Liver (tissue), 9 donors: ENCODE results near the gene DPM3. TPM values are rescaled to one million over a fixed set of nuclear protein-coding genes. Genes with fewer than 3 reads are reported as not detected.
"Not testable (repeated sequence)": the region's sequence is repeated elsewhere in the genome, so short reads cannot be mapped to it uniquely, and the experiment has no call there.

ENCODE experiments used
- DNase-seq: peaks from one replicate; pipeline ENCODE4 v3.0.0-alpha.2; 2017; ENCODE audit warnings: low spot score
- H3K27ac ChIP-seq, 2 donors: one replicate each; pipeline ENCODE4 v1.7.0; 2013; ENCODE audit warnings: inconsistent platforms in 2 of 2, low read length in 2 of 2, control low read depth in 1 of 2, low read depth in 1 of 2, mild to moderate bottlenecking in 1 of 2
- H3K27me3 ChIP-seq, 4 donors: one replicate each; pipeline versions ENCODE4 v1.6.1 to v1.7.0; 2013; ENCODE audit warnings: low read length in 3 of 4, inconsistent platforms in 1 of 4, mild to moderate bottlenecking in 1 of 4, moderate library complexity in 1 of 4; ENCODE audit not compliant: control insufficient read depth in 4 of 4, insufficient read depth in 4 of 4
- H3K36me3 ChIP-seq, 4 donors: one replicate each; pipeline versions ENCODE4 v1.6.1 to v1.7.0; 2013; ENCODE audit warnings: low read length in 3 of 4, mild to moderate bottlenecking in 3 of 4, low read depth in 1 of 4, moderate library complexity in 1 of 4; ENCODE audit not compliant: control insufficient read depth in 4 of 4, insufficient read depth in 3 of 4
- H3K4me1 ChIP-seq, 4 donors: one replicate each; pipeline versions ENCODE4 v1.6.1 to v1.7.0; 2013; ENCODE audit warnings: low read length in 3 of 4, mild to moderate bottlenecking in 3 of 4, moderate library complexity in 1 of 4; ENCODE audit not compliant: control insufficient read depth in 4 of 4, insufficient read depth in 4 of 4
- H3K4me3 ChIP-seq, 3 donors: one replicate each; pipeline versions ENCODE4 v1.6.1 to v1.7.0; 2013; ENCODE audit warnings: low read length in 3 of 3, control low read depth in 1 of 3, low read depth in 1 of 3, mild to moderate bottlenecking in 1 of 3
- H3K9ac ChIP-seq, 2 donors: one replicate each; pipeline ENCODE4 v1.7.0; 2013; ENCODE audit warnings: low read length in 2 of 2, mild to moderate bottlenecking in 2 of 2, moderate library complexity in 2 of 2, control low read depth in 1 of 2, low read depth in 1 of 2
- H3K9me3 ChIP-seq, 4 donors: one replicate each; pipeline versions ENCODE4 v1.6.1 to v1.7.0; 2013; ENCODE audit warnings: low read length in 3 of 4; ENCODE audit not compliant: control insufficient read depth in 4 of 4
- EGR1 ChIP-seq, 2 donors: IDR thresholded peaks; 2 replicates each; pipeline ENCODE4 v1.6.1; 2016 to 2018; ENCODE audit warnings: antibody characterized with exemption in 2 of 2, low read depth in 2 of 2
- FOXA1 ChIP-seq: IDR thresholded peaks from 2 replicates; pipeline ENCODE4 v1.6.1; 2016; ENCODE audit warnings: antibody characterized with exemption
- FOXA2 ChIP-seq: IDR thresholded peaks from 2 replicates; pipeline ENCODE4 v1.6.1; 2016; ENCODE audit warnings: antibody characterized with exemption
- GABPA ChIP-seq, 2 donors: IDR thresholded peaks in 1 of 2; conservative IDR thresholded peaks in 1 of 2; 2 replicates each; pipeline ENCODE4 v1.6.1; 2016; ENCODE audit warnings: antibody characterized with exemption in 2 of 2, mild to moderate bottlenecking in 1 of 2, moderate library complexity in 1 of 2
- HNF4A ChIP-seq, 2 donors: conservative IDR thresholded peaks; 2 replicates each; pipeline ENCODE4 v1.6.1; 2016; ENCODE audit warnings: antibody characterized with exemption in 2 of 2, mild to moderate bottlenecking in 2 of 2
- HNF4G ChIP-seq: IDR thresholded peaks from 2 replicates; pipeline ENCODE4 v1.6.1; 2016; ENCODE audit warnings: antibody characterized with exemption
- JUND ChIP-seq, 2 donors: IDR thresholded peaks; 2 replicates each; pipeline ENCODE4 v1.6.1; 2016; ENCODE audit warnings: antibody characterized with exemption in 2 of 2
- NR2F2 ChIP-seq: IDR thresholded peaks from 2 replicates; pipeline ENCODE4 v1.6.1; 2016; ENCODE audit warnings: antibody characterized with exemption
- RAD21 ChIP-seq, 2 donors: IDR thresholded peaks; 2 replicates each; pipeline ENCODE4 v1.6.1; 2016; ENCODE audit warnings: antibody characterized with exemption in 2 of 2, mild to moderate bottlenecking in 2 of 2
- RXRA ChIP-seq, 2 donors: IDR thresholded peaks; 2 replicates each; pipeline ENCODE4 v1.6.1; 2017 to 2018; ENCODE audit warnings: antibody characterized with exemption in 2 of 2, mild to moderate bottlenecking in 1 of 2
- SP1 ChIP-seq: IDR thresholded peaks from 2 replicates; pipeline ENCODE4 v1.6.1; 2018; ENCODE audit warnings: antibody characterized with exemption, mild to moderate bottlenecking
- TAF1 ChIP-seq: conservative IDR thresholded peaks from 2 replicates; pipeline ENCODE4 v1.6.1; 2016; ENCODE audit warnings: antibody characterized with exemption, mild to moderate bottlenecking
- YY1 ChIP-seq: IDR thresholded peaks from 2 replicates; pipeline ENCODE4 v1.6.1; 2016; ENCODE audit warnings: antibody characterized with exemption, mild to moderate bottlenecking
- ZBTB33 ChIP-seq: IDR thresholded peaks from 2 replicates; pipeline ENCODE4 v1.6.1; 2016; ENCODE audit warnings: antibody characterized with exemption
- WGBS: extraction: QIAGEN DNeasy Blood & Tissue Kit; methylation state at CpG from one replicate; pipeline ENCODE4 v1.1.7; 2013; 5-methylcytosine and 5-hydroxymethylcytosine counted together
- polyA plus RNA-seq, 2 donors: library from polyadenylated mRNA; stranded (reverse) in 1 of 2; unstranded in 1 of 2; fragments of 200-250 nt in 1 of 2; fragments of >200 nt in 1 of 2; fragmentation: Nextera tagmentation in 1 of 2; extraction: Ambion mirVana in 1 of 2; gene quantifications; one replicate each; pipeline versions ENCODE4 v1.2.1 to v1.2.3, GENCODE V29; 2013 to 2015
- total RNA-seq, 2 donors: library from RNA; depleted of rRNA; stranded (reverse); fragments of >200 nt; gene quantifications; one replicate each; pipeline ENCODE4 v1.2.3, GENCODE V29; 2014
- TF ChIP-seq, protein P1 (sequence below): IDR thresholded peaks from 2 replicates; pipeline ENCODE4 v1.6.1; 2016; ENCODE audit warnings: antibody characterized with exemption, mild to moderate bottlenecking
- TF ChIP-seq, protein P2 (sequence below): fragments of 150-350 bp; IDR thresholded peaks from 2 replicates; pipeline ENCODE4 v1.5.1; 2017; ENCODE audit warnings: improper control_type of control experiment, low read depth, low read length; ENCODE audit not compliant: missing input control
- TF ChIP-seq, protein P3 (sequence below): IDR thresholded peaks from 2 replicates; pipeline ENCODE4 v1.6.1; 2016; ENCODE audit warnings: antibody characterized with exemption
- TF ChIP-seq, protein P4 (sequence below): IDR thresholded peaks from 2 replicates; pipeline ENCODE4 v1.6.1; 2016; ENCODE audit warnings: antibody characterized with exemption
- donor health status: healthy.
- donor health status: healthy.
- donor health status: healthy.
- donor health status: healthy.
- donor health status: healthy.

DPM3 gene
- 10 to 100 TPM; 27.3 to 62.4 TPM for total RNA-seq
- 100 to 1,000 TPM in 1 of 2 donors, 10 to 100 TPM in 1; 75.8 to 134 TPM for polyA plus RNA-seq

DNA sequence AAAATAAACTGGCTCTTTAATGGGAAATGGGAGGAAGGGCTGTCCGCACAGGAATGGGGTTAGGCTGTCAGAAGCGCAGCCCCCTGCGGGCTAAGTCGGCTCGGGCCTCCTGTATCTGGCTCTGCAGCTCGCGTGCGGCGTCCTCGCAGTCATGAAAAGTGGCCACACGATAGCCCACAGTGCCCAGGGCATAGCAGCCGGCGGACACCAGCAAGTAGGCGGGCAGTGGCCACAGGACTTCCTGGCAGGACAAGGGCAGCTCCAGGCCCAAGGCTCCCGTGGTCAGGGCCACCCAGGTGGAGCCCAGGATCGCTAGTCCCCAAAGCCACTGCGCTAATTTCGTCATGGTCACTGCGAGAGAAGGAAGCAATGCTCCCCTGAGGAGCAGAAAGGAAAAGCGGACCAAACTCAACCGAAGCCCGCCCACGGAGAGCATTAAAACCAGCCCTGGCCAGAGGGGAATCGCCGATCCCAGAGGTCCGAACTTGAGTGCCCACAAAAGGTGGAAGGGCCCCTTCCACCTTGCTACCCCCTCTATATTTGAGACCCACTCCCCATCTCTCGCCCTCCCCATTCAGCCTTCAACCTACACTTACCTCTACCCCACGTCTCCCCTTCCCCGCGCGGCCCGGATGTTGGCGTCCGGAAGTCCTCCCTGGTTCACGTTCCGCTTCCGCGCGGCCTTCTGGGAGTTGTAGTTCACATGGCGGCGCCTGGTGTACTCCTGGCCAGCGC is at the start of gene DPM3:
TSS of gene DPM3 (minus strand) at position 637 of the 735 bp plus-strand sequence. CDS start at position 346, 291 bp downstream.
- no peaks in the 10 kb centered on the region for H3K36me3 ChIP-seq
- peak within 1 kb of the TSS; percentile 73 to 87 (median 83) for H3K4me3 ChIP-seq
- H3K9me3 ChIP-seq = no peaks in the 10 kb centered on the region
- H3K27me3 ChIP-seq = no peaks in the 10 kb centered on the region
- H3K9ac ChIP-seq = peak within 1 kb of the TSS; percentile 75 to 94
- peaks cover 0 to 27% (median 15%) of the 10 kb centered on the region in 4 donors for H3K4me1 ChIP-seq
- peak within 1 kb of the TSS; percentile 80 to 97 for H3K27ac ChIP-seq
- WGBS = under 1% methylated on average over 42 of the region's 42 CpGs
- peak; percentile 8 for TF ChIP-seq FOXA1
- TF ChIP-seq, protein P1, sequence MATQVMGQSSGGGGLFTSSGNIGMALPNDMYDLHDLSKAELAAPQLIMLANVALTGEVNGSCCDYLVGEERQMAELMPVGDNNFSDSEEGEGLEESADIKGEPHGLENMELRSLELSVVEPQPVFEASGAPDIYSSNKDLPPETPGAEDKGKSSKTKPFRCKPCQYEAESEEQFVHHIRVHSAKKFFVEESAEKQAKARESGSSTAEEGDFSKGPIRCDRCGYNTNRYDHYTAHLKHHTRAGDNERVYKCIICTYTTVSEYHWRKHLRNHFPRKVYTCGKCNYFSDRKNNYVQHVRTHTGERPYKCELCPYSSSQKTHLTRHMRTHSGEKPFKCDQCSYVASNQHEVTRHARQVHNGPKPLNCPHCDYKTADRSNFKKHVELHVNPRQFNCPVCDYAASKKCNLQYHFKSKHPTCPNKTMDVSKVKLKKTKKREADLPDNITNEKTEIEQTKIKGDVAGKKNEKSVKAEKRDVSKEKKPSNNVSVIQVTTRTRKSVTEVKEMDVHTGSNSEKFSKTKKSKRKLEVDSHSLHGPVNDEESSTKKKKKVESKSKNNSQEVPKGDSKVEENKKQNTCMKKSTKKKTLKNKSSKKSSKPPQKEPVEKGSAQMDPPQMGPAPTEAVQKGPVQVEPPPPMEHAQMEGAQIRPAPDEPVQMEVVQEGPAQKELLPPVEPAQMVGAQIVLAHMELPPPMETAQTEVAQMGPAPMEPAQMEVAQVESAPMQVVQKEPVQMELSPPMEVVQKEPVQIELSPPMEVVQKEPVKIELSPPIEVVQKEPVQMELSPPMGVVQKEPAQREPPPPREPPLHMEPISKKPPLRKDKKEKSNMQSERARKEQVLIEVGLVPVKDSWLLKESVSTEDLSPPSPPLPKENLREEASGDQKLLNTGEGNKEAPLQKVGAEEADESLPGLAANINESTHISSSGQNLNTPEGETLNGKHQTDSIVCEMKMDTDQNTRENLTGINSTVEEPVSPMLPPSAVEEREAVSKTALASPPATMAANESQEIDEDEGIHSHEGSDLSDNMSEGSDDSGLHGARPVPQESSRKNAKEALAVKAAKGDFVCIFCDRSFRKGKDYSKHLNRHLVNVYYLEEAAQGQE = peak; percentile 70
- TF ChIP-seq HNF4A (conservative IDR thresholded peaks at IDR 0.05) = no peak
- TF ChIP-seq RAD21 (IDR thresholded peaks at IDR 0.05) = no peak
- TF ChIP-seq SP1 = no peak
- TF ChIP-seq FOXA2 = no peak
- TF ChIP-seq, protein P2, sequence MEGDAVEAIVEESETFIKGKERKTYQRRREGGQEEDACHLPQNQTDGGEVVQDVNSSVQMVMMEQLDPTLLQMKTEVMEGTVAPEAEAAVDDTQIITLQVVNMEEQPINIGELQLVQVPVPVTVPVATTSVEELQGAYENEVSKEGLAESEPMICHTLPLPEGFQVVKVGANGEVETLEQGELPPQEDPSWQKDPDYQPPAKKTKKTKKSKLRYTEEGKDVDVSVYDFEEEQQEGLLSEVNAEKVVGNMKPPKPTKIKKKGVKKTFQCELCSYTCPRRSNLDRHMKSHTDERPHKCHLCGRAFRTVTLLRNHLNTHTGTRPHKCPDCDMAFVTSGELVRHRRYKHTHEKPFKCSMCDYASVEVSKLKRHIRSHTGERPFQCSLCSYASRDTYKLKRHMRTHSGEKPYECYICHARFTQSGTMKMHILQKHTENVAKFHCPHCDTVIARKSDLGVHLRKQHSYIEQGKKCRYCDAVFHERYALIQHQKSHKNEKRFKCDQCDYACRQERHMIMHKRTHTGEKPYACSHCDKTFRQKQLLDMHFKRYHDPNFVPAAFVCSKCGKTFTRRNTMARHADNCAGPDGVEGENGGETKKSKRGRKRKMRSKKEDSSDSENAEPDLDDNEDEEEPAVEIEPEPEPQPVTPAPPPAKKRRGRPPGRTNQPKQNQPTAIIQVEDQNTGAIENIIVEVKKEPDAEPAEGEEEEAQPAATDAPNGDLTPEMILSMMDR = no peak
- TF ChIP-seq EGR1 (IDR thresholded peaks at IDR 0.05; ENCODE audit: low read depth in 2 of 2) = peak in 1 of 2 donors; percentile 25
- TF ChIP-seq JUND (IDR thresholded peaks at IDR 0.05) = no peak
- TF ChIP-seq TAF1 = peak; percentile 28
- peak; percentile 83 for TF ChIP-seq YY1
- TF ChIP-seq NR2F2 = no peak
- TF ChIP-seq HNF4G = no peak
- no peak for TF ChIP-seq RXRA (IDR thresholded peaks at IDR 0.05)
- TF ChIP-seq ZBTB33 = no peak
- peak; percentile 97 to 99 for TF ChIP-seq GABPA (IDR thresholded peaks at IDR 0.05 in 1 of 2, conservative IDR thresholded peaks at IDR 0.05 in 1 of 2)
- TF ChIP-seq, protein P3, sequence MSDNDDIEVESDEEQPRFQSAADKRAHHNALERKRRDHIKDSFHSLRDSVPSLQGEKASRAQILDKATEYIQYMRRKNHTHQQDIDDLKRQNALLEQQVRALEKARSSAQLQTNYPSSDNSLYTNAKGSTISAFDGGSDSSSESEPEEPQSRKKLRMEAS = no peak
- TF ChIP-seq, protein P4, sequence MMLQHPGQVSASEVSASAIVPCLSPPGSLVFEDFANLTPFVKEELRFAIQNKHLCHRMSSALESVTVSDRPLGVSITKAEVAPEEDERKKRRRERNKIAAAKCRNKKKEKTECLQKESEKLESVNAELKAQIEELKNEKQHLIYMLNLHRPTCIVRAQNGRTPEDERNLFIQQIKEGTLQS = no peak
- peak; percentile 89 for DNase-seq

DNA sequence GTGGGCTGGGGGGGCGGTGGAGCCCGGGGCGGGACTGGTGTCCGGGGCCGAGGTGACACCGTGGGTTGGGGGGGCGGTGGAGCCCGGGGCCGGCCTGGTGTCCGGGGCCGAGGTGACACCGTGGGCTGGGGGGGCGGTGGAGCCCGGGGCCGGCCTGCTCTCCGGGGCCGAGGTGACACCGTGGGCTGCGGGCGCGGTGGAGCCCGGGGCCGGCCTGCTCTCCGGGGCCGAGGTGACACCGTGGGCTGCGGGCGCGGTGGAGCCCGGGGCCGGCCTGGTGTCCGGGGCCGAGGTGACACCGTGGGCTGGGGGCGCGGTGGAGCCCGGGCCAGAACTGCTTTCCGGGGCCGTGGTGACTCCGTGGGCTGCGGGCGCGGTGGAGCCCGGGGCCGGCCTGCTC is 49.6 kb upstream of the DPM3 start:
- not testable (repeated sequence) for H3K27me3 ChIP-seq, H3K27ac ChIP-seq, H3K9ac ChIP-seq, DNase-seq, H3K36me3 ChIP-seq, H3K9me3 ChIP-seq, H3K4me3 ChIP-seq
- H3K4me1 ChIP-seq = peaks cover 11 to 21% (median 16%) of the 10 kb centered on the region in 4 donors
- 95% methylated on average over 24 of the region's 45 CpGs for WGBS
